Adrenal gland (tissue), 5 donors: ENCODE results near the gene SLIT3.

Experiments
- POLR2A ChIP-seq, 2 donors: fragments of 450-650 bp; IDR thresholded peaks; one replicate each; pipeline ENCODE4 v1.6.1; 2017; ENCODE audit warnings: antibody characterized with exemption in 2 of 2, mild to moderate bottlenecking in 2 of 2, moderate library complexity in 1 of 2
- TF ChIP-seq, protein P1 (sequence below), 6 experiments: fragments of 450-650 bp in 4 of 6; fragments of 200-600 bp in 2 of 6; sonication (generic) in 1 of 6; IDR thresholded peaks; 1 replicate in 5 of 6; 2 replicates in 1 of 6; pipeline versions ENCODE4 v1.5.1 to v1.8.0; 2016 to 2021; ENCODE audit warnings: antibody characterized with exemption in 6 of 6, mild to moderate bottlenecking in 2 of 6, moderate library complexity in 1 of 6
- donor health status: DM: no; HTN: no; CAD: no.

- no peak for TF ChIP-seq POLR2A (IDR thresholded peaks at IDR 0.05)
- TF ChIP-seq, protein P1, sequence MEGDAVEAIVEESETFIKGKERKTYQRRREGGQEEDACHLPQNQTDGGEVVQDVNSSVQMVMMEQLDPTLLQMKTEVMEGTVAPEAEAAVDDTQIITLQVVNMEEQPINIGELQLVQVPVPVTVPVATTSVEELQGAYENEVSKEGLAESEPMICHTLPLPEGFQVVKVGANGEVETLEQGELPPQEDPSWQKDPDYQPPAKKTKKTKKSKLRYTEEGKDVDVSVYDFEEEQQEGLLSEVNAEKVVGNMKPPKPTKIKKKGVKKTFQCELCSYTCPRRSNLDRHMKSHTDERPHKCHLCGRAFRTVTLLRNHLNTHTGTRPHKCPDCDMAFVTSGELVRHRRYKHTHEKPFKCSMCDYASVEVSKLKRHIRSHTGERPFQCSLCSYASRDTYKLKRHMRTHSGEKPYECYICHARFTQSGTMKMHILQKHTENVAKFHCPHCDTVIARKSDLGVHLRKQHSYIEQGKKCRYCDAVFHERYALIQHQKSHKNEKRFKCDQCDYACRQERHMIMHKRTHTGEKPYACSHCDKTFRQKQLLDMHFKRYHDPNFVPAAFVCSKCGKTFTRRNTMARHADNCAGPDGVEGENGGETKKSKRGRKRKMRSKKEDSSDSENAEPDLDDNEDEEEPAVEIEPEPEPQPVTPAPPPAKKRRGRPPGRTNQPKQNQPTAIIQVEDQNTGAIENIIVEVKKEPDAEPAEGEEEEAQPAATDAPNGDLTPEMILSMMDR (IDR thresholded peaks at IDR 0.05), result no peak
Observed at GRCh38 chr5:168693883-168694282, 607.1 kb downstream of the SLIT3 start.
